Activated CD4-positive, alpha-beta T cell treated with anti-CD3 and anti-CD28 coated beads, Interleukin-10, Interleukin-2, amounts not matched to agents 100 ng/mL and 50 ng/mL, durations not matched to agents 16 hours and 8 hours (primary cell): ENCODE measurements around the gene MYH11.

ENCODE experiments used
- DNase-seq: peaks from one replicate; pipeline ENCODE4 v3.0.0-alpha.2; 2020

The MYH11 gene

GRCh38 chr16:15654591-15654990 is 202.2 kb downstream of the MYH11 start:
- DNase-seq, result no peak

GRCh38 chr16:15653227-15653626 is 203.6 kb downstream of the MYH11 start:
- DNase-seq, result no peak
